GM18519 (cell line): ENCODE results near the gene PCDHGB1.
"Not testable (repeated sequence)": the region's sequence is repeated elsewhere in the genome, so short reads cannot be mapped to it uniquely, and the experiment has no call there.

Source experiments
- ATAC-seq: cut with Tn5 transposase; IDR thresholded peaks from one replicate; pipeline ENCODE4 v1.9.1; 2021; ENCODE audit warnings: mild to moderate bottlenecking, moderate library complexity; ENCODE audit not compliant: unreplicated experiment, low FRiP score

Gene PCDHGB1

DNA sequence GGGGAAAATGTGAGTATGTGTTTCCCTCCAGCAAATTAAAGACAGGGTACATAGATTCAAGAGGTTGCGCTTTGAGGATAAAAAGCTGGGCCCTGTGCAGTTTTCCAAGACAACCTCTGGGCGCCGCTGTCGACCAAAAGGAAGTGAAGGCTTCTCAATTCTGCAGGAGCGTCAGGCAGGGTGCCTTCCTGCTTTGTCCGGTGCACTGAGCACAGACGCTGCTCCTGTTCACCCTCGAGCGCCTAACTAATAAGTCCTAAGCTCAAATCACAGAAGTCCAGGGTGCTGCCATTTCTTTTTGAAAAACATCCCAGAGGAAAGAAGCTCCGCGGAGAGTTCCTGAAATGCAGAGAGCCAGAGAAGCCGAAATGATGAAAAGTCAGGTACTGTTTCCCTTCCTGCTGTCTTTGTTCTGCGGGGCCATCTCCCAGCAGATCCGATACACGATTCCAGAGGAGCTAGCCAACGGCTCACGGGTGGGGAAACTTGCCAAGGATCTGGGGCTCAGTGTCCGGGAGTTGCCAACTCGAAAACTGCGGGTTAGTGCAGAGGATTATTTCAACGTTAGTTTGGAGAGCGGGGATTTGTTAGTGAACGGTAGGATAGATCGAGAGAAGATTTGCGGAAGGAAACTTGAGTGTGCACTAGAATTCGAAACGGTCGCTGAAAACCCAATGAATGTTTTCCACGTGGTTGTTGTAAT, at the start of gene PCDHGB1:
Gene PCDHGB1 (plus strand): TSS at position 183 of the 703 bp plus-strand sequence. CDS start 162 bp downstream, at position 345.
- ATAC-seq = peak; percentile 97

DNA sequence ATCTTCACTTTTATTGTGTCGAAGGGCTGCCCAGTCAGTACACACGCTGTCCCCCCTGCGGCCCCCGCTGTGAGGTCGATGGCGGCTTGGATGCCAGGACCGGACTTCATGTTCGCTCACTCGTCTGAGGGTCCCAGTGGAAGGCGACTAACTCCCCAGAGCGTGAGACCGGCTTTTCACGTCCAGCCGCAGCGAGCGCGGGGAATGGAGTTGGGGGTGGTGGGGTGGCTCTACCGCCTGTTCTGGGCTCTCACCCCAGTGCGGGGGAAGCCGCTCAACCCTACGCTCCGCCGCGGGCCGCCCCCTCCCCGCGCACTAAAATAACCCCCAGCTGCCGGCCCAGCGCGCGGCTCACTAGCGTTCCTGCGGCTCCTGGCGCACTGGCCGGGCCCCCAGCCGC, 46.1 kb upstream of the PCDHGB1 start, which contains the start of gene SLC25A2:
Gene SLC25A2 (minus strand): TSS at position 294 of the 400 bp plus-strand sequence. CDS start 184 bp downstream, at position 110.
- ATAC-seq = no peak

GRCh38 chr5:141306630-141307029, 43.3 kb upstream of the PCDHGB1 start:
- ATAC-seq = no peak

DNA sequence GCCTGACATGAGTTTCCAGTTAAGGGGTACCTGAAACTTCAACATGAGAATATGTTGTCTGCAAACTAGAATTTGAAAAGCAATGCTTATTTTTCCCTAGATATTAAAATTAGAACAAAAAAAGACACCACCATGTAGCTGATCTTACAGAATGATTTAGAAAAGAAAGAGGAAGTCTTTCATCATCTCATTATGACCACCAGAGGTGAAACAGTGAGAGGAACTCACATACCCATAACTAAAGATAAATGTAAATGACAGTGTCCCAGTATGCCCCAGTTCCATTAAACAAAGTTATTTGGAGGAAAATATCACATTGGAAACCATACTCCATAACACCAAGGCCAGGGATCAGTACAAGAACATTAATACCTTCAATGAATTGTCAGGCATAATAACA, 36.2 kb upstream of the PCDHGB1 start:
- ATAC-seq = no peak

DNA sequence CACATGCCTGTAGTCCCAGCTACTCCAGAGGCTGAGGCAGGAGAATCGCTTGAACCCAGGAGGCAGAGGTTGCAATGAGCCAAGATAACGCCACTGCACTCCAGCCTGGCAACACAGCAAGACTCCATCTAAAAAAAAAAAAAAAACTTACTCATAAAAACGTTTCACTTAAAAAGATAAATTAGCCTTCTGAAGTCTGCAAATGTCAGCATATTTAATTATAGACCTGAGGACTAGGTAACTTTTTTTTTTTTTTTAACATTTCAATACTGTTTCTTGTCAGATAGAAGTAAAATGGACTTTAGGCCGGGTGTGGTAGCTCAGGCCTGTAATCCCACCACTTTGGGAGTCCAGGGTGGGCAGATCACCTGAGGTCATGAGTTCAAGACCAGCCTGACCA, 32.9 kb upstream of the PCDHGB1 start:
- not testable (repeated sequence) for ATAC-seq

- ATAC-seq = no peak
Observed at GRCh38 chr5:141319202-141319601, 30.7 kb upstream of the PCDHGB1 start.

DNA sequence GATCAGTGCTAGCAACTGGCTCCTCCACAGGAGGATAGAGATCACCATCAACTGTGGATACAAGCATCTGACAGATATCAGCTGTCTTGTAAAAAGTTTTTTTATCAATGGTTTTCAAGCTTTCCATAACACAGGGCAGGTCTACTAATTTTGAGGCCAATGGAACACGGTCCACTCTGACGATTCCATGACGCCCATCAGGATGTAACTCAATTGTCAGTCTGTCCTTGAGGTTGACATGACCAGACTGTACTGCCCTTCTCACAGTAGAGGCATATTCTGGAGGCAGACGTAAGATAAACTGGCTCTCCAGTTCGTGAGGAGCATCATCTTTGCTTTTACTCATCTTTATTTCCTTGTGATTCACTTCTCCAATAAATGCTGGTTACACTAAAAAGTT, 30.2 kb upstream of the PCDHGB1 start:
- ATAC-seq = no peak

- peak; percentile 85 for ATAC-seq
Observed at GRCh38 chr5:141320225-141321169, 29.4 kb upstream of the PCDHGB1 start, which contains the start of gene TAF7. Gene TAF7, minus strand, starts transcription at chr5:141320784. Its CDS starts 740 bp downstream, at chr5:141320044.

DNA sequence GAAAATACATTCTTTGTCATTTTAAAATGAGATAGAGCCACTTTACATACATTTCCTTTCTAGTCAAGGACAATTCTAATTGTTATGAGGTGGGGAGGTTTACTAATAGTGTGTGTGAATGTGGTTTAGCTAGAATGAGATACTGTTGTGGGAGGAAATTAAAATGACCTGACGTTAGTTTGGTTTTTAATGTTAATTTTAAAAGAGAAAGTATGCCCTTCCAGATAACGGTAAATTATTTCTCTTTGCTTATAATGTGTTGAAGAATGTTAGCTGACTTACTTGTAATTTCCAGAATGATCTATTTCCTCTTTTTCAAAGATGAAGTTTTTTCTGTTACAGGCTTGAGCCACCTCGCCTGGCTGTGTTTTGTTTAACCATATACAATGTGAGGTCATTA, 27.6 kb upstream of the PCDHGB1 start:
- peak; percentile 26 for ATAC-seq

DNA sequence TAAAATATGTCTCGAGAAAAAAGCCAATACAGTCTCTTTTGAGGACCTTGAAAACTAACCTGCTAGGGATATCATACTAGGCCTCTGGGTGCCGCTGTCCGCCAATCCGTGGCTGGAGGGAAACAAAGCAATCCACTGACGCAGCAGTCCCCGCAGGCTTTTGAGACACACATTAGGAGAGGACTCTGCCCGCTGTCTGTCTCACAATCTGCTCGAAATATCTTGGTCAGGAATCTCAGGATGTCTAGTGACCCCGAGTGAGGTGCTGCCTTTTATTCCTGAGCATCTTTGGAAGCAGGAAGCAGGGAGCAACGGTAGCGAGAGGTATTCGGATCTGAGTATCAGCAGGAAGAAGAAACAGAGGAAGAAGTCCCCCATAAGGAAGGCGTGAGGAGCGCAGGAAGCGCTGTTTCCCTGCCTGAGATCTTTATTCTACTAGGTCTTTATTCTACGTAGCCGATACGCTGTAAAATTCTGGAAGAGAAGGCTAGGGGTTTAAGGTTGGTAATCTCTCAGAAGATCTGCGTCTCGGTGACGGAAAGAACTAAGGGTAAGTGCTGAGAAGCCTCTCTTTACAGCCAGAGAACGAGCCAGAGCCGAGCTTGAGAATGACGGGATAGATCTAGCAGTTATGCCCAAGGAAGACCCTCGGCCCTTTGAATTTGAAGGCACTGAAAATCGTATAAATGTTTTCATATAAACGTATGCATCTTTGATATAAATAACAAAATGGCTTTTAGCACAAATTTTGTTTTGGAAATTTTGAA, 23.6 kb upstream of the PCDHGB1 start:
- ATAC-seq = peak; percentile 39

DNA sequence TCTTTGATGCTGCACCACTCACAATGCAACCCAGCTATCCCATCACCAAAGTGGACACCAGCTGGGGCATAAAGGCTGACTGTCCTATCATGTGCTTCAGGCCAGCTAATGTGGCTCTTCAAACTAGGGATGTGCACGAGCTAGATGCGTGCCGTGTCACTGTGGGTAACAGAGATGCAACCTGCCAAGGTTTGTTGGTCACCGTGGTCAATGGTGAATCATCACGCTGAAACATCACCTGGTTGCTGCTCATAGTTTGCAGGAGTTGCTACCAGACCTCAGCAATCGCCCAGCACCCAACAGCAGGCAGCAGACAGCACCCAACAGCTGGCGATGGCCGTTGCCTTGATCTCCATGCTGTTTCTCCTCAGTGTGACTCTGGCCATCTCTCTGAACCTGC, 21.7 kb upstream of the PCDHGB1 start:
- no peak for ATAC-seq

GRCh38 chr5:141330299-141331080, 19.4 kb upstream of the PCDHGB1 start, which contains the start of gene PCDHGA1:
Gene PCDHGA1, plus strand, starts transcription at chr5:141330514.
- ATAC-seq = peak; percentile 53

- ATAC-seq = not testable (repeated sequence)
Observed at GRCh38 chr5:141332571-141332970, 17.3 kb upstream of the PCDHGB1 start.

DNA sequence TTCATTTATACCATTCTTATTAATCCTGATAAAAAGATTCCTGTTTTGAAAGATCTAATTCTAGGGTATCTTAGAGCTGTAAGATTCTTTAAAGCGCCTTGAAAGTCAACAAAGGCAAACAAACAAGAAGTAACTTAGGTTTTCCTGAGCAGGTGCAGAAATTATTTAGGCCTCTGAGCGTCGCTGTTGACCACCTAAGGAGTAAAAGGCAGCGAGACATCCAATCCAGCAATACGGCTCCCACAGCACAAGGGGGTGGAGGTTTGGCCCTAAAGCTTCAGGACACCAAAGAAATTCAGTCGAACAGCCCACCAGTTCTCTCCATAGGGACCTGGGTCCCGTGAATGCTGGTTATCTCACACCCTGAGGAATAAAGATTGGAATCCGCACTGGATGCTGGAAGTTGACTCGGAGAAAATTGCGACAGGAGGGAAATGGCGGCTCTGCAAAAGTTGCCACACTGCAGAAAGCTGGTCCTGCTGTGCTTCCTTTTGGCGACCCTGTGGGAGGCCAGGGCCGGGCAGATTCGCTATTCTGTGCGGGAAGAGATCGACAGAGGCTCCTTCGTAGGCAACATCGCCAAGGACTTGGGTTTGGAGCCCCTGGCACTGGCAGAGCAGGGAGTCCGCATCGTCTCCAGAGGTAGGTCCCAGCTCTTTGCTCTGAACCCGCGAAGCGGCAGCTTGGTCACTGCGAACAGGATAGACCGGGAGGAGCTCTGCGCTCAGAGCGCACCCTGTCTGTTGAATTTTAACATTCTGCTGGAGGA, 11.2 kb upstream of the PCDHGB1 start, which contains the start of gene PCDHGA2:
Gene PCDHGA2 (plus strand): TSS at position 223 of the 769 bp plus-strand sequence.
- no peak for ATAC-seq

- ATAC-seq = not testable (repeated sequence)
Observed at GRCh38 chr5:141340781-141341354, 9.0 kb upstream of the PCDHGB1 start.

DNA sequence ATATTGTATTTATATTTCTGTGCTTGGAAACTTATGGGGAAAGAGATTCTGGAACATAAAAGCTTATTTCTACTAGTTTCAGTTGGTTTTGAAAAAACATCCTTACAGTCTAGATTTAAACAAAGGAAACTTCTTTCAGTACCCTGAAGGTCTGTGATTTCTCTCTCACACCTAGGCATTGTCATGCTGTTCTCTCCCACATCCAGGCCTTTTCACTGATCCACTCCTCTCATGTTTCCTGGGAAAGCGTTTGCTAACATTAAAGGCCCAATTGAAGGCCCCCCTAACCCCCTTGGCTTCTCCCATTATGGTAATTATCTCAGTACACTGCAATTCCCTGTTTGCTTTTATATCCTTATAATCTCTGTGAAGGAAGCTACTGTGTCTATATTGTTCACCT, 7.1 kb upstream of the PCDHGB1 start:
- ATAC-seq = no peak

DNA sequence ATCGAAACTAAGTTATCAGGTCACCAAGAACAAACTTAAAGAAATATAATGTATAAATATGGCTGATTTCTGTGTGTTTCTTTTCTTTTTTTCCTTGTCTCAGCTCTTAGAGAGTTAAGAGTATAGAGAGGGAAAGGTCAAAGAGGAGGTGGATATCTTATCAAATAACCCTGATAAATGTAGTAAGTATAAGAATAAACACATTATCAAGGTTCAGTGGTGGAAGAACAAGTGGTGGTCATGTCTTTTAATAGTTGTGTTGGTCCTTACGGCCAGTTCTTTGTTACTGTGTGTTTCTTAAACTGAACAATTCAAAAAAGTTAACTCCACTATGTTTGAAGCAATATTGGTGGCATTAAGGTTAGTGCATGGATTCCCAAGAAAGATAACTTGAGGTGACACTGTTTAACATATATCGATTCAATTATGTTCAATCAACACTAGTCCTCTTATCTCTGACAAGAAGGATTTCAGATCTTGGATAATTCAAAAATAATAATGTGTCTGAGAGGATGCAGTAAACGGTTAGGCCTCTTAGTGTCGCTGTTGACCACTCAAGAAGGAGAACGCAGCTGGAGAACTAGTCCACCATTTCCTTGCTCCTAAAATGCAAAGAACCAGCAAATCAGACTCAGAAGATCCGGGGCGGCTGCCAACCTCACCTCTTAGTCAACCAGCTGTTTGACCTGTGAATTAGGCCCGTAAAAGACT, 6.5 kb upstream of the PCDHGB1 start, which contains the start of gene PCDHGA3:
Gene PCDHGA3 (plus strand): TSS at position 588 of the 711 bp plus-strand sequence. CDS start 205 bp downstream, outside the sequence.
- no peak for ATAC-seq
